Upper lobe of left lung (tissue), 4 donors: ENCODE data around the gene CD200R1L.

ENCODE experiments used
- CTCF ChIP-seq, 6 experiments: fragments of 450-650 bp in 4 of 6; fragments of 200-600 bp in 2 of 6; sonication (generic) in 2 of 6; IDR thresholded peaks; one replicate each; pipeline ENCODE4 v1.5.1; 2016 to 2019; ENCODE audit warnings: antibody characterized with exemption in 6 of 6
- POLR2A ChIP-seq, 4 donors: fragments of 450-650 bp; IDR thresholded peaks; one replicate each; pipeline ENCODE4 v1.5.1; 2016 to 2017; ENCODE audit warnings: antibody characterized with exemption in 4 of 4, mild to moderate bottlenecking in 2 of 4
- POLR2AphosphoS5 ChIP-seq, 2 donors: sonication (generic); formaldehyde crosslinking; IDR thresholded peaks; one replicate each; pipeline ENCODE4 v1.5.1; 2017; ENCODE audit warnings: antibody characterized with exemption in 2 of 2

- no peak for TF ChIP-seq CTCF (IDR thresholded peaks at IDR 0.05)
- TF ChIP-seq POLR2AphosphoS5 (IDR thresholded peaks at IDR 0.05) = no peak
- TF ChIP-seq POLR2A (IDR thresholded peaks at IDR 0.05) = no peak
Observed at GRCh38 chr3:112785321-112786001, 61.2 kb downstream of the CD200R1L start.
